GM19395 (cell line): ENCODE measurements around the gene ZBTB38.

ENCODE experiments used
- ATAC-seq: cut with Tn5 transposase; IDR thresholded peaks from one replicate; pipeline ENCODE4 v1.9.1; 2021; ENCODE audit warnings: mild to moderate bottlenecking, moderate library complexity; ENCODE audit not compliant: unreplicated experiment

ZBTB38 gene

GRCh38 chr3:141401573-141402475, 33.5 kb downstream of the ZBTB38 start:
- peak; percentile 66 for ATAC-seq

DNA sequence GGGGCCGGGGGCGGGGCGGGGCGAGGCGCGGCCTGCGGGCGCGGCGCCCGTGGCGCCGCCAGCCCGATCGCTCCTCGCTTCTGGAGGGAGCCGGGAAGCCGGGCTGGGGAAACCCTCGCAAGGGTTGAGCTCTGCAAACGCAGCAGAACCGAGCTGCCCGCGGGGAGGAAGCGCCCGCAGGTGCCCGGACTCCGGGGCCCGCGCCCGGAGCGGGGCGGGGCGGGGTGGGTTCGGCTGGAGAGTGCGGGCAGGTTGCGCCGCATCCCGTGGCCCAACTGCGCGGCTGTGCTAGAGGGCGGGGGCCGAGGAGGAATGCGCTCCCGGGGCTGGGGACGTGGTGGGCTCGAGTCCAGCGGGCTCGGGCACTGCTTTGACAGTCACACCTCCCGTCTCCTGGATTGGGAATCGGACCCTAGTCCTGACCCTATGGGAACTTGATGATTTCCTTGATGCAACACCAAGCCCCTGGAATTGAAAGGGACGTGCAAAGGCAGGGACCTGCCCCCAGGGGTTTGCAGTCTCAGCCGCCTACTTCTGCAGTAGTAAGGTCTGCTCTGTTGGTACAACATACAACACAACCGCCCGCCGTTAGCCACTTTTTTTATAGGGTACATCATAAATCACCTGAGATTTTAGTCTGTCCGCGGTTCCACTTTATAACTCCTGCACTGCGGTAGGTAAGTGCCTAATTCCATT, 34.3 kb downstream of the ZBTB38 start:
- ATAC-seq = peak; percentile 60

- ATAC-seq = no peak
Measured at GRCh38 chr3:141403576-141403975, 35.3 kb downstream of the ZBTB38 start.

GRCh38 chr3:141405025-141405424, 36.7 kb downstream of the ZBTB38 start:
- ATAC-seq = no peak

GRCh38 chr3:141405591-141405990, 37.3 kb downstream of the ZBTB38 start:
- no peak for ATAC-seq

DNA sequence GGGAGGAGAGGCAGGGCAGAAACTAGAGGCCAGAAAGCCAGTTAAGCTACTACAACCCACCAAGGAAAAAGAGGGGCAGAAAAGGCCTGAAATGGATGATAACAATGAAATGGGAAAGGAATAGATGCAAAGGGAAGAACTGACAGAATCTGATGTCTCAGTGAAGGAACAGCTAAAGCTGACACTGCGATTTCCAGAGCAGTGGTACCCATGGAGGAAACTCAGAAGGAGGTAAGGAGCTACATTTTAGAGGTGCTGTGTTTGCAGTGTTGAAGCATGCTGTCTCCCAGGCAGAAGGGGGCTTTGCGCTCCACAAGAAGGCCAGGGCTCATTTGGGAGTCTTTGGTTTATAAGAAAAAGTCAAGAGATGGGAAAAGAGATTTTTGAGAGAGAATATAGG, 38.0 kb downstream of the ZBTB38 start:
- no peak for ATAC-seq

- ATAC-seq = no peak
Measured at GRCh38 chr3:141407047-141407446, 38.7 kb downstream of the ZBTB38 start.

DNA sequence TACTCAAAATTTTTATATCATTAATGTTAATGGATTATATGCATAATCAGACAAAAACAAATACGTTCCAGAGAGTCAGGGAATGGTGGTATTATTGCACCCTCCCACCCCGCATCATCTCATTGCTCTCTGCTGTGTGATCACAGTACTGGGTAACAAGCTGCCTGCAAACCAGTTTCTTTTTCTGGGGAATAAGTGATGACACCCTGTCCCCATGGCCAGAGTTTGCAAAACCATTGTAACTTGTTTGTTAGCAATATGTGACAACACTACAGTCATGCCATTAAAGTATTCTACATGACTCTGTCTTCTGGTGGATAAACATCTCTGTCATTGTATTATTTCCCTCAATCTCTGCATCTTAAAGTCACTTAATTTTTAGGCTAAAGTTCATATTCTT, 39.5 kb downstream of the ZBTB38 start:
- ATAC-seq = no peak

- ATAC-seq = no peak
Measured at GRCh38 chr3:141408596-141408995, 40.3 kb downstream of the ZBTB38 start.

GRCh38 chr3:141409940-141410241, 41.6 kb downstream of the ZBTB38 start:
- ATAC-seq = no peak

GRCh38 chr3:141410408-141410807, 42.1 kb downstream of the ZBTB38 start:
- no peak for ATAC-seq

DNA sequence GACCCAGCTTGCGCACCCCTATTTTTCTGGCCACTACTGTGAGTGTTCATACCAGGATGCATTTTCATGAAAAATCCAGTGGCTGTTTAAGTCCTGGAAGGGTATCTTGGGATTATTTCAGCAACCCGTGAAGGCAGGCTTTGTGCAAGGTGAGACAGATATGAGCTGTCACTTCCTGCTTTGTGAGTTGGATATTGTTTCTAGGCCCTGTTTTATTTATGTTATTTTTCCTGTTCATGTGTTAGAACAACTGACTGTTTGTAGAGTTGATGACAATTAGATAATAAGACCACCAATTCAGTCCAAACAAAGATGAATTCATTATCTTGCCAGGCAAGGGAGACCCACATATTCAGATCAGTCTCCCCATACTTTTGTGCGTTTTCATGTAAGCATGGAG, 42.5 kb downstream of the ZBTB38 start:
- no peak for ATAC-seq

- no peak for ATAC-seq
Measured at GRCh38 chr3:141411251-141411771, 43.0 kb downstream of the ZBTB38 start.

DNA sequence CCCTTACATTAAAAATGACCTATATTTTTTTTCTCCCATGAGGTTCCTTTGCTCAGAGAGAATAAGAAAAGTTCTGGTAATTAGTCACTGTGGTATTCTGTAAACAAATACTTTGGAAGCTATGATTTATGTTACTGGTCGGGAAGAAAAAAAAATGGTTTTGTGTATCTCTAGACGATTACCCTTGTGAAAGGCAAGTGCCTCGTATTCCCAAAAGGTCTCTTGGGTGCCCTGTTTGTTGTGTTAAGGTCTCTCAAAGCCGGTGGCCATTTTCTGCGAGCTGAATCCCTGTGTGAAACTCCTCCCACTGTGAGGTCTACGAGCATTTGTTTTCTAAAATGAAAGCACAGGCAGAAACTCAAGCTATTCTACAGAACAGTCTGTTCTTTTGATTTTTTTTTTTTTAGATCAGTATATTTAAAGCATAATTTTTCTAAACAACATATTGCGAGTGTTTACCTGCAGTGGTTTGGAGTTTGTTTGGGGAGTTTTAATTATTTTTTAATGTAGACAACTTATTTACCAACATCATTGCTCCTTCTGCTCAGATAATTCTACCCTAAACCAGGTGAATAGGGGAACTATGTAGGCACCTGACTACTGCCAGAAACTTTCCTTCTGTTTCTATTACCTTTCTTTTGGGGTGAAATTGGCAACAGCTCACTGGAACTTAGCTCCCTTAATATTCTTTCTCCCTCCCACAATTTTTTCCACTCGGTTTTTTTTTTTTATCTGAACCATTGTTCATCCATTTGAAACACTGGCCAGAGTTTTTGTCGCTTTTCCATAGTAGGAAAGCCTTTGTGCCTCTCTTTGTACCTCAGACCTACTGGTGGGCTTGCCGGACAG, 44.0 kb downstream of the ZBTB38 start:
- ATAC-seq = peak; percentile 63

- ATAC-seq = no peak
Measured at GRCh38 chr3:141412936-141413354, 44.6 kb downstream of the ZBTB38 start.

DNA sequence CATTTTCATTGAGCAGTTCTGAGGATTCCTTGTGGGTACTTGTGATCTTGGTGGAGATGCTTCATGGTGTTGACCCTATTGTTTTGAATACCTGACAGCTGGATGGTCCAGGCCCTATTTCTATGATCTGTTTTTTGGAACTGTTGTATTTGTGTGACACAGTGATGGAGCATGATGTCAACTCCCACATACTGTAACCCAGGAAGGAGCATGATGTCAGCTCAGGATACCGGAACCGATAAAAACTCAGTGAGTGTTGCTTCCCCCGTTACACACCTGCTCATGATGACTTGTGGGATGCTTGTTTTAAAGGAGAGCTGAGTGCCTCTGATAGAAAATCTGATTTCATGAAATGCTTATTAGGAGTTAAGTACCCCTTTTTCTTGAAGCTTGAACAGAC, 45.1 kb downstream of the ZBTB38 start:
- ATAC-seq = no peak

DNA sequence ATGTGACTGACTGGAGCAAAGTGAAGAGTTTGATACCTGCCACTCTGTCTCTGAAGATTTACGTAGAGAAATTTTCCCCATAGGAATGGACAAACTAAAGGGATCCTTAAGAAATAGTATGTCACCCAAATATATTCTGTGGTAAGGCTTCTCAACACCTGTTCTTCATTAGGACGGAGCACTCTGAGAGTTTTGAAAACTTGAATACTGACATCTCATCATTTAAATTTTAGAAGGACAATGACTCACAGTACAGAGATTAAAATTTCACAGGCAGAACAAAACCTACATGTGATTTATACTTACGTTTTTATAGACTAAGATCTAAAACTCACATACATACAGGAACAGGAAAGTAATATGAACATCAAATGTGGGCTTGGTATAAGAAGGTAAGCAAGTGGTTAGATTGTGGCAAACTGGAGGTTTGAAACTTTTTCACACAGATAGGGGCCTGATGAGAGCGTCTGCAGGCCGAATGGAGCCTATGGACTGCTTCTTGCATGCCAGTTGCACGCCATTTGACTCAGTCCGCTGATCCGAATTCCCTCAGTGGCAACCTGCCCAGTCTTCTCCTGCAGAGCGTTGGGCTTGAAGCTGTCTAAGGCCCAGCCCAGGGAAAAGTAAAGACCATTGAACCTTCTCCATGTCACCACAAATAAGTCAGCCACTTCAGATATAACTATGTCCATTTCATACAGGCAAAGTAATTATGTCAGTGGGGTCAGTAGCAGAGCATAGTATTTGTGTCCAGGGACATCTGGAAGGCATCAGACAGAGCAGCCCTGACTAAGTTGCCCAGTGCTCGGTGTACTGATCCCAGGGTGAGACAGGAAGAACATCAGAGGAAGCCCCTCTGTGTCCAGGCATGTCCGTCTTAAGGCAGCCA, 45.7 kb downstream of the ZBTB38 start:
- no peak for ATAC-seq

- ATAC-seq = no peak
Measured at GRCh38 chr3:141414800-141415462, 46.6 kb downstream of the ZBTB38 start.

GRCh38 chr3:141415953-141416352, 47.6 kb downstream of the ZBTB38 start:
- ATAC-seq = no peak
